ENCODE data around the gene MATN4.

MATN4 gene

DNA sequence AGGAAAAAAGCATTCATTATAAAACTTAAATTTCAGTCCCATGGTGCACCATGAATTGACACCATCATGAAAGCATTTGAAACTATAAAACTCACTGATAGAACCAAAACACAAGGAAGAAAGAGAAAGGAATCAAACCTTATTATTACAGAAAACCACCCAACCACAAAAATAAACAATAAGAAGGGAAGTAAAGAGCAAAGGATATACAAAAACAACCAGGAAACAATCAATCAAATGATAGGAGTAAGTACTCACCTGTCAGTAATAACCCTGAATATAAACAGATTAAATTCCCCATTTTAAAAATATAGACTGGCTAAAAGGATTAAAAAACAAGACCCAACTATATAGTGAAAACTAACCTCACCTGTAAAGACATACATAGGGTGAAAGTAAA, 59.5 kb downstream of the MATN4 start:
- TF ChIP-seq POLR2AphosphoS5 (IDR thresholded peaks at IDR 0.05; ENCODE audit: low read depth) (no peak), GABPA (IDR thresholded peaks at IDR 0.05; ENCODE audit: low read depth) (no peak), SPI1 (IDR thresholded peaks at IDR 0.05; ENCODE audit: borderline replicate concordance, low read depth) (no peak)
- TF ChIP-seq, protein P1, sequence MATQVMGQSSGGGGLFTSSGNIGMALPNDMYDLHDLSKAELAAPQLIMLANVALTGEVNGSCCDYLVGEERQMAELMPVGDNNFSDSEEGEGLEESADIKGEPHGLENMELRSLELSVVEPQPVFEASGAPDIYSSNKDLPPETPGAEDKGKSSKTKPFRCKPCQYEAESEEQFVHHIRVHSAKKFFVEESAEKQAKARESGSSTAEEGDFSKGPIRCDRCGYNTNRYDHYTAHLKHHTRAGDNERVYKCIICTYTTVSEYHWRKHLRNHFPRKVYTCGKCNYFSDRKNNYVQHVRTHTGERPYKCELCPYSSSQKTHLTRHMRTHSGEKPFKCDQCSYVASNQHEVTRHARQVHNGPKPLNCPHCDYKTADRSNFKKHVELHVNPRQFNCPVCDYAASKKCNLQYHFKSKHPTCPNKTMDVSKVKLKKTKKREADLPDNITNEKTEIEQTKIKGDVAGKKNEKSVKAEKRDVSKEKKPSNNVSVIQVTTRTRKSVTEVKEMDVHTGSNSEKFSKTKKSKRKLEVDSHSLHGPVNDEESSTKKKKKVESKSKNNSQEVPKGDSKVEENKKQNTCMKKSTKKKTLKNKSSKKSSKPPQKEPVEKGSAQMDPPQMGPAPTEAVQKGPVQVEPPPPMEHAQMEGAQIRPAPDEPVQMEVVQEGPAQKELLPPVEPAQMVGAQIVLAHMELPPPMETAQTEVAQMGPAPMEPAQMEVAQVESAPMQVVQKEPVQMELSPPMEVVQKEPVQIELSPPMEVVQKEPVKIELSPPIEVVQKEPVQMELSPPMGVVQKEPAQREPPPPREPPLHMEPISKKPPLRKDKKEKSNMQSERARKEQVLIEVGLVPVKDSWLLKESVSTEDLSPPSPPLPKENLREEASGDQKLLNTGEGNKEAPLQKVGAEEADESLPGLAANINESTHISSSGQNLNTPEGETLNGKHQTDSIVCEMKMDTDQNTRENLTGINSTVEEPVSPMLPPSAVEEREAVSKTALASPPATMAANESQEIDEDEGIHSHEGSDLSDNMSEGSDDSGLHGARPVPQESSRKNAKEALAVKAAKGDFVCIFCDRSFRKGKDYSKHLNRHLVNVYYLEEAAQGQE (IDR thresholded peaks at IDR 0.05; ENCODE audit: insufficient replicate concordance, low read depth) = no peak
- TF ChIP-seq, protein P2, sequence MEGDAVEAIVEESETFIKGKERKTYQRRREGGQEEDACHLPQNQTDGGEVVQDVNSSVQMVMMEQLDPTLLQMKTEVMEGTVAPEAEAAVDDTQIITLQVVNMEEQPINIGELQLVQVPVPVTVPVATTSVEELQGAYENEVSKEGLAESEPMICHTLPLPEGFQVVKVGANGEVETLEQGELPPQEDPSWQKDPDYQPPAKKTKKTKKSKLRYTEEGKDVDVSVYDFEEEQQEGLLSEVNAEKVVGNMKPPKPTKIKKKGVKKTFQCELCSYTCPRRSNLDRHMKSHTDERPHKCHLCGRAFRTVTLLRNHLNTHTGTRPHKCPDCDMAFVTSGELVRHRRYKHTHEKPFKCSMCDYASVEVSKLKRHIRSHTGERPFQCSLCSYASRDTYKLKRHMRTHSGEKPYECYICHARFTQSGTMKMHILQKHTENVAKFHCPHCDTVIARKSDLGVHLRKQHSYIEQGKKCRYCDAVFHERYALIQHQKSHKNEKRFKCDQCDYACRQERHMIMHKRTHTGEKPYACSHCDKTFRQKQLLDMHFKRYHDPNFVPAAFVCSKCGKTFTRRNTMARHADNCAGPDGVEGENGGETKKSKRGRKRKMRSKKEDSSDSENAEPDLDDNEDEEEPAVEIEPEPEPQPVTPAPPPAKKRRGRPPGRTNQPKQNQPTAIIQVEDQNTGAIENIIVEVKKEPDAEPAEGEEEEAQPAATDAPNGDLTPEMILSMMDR (IDR thresholded peaks at IDR 0.05; ENCODE audit: insufficient read depth, low read length) = no peak
- Histone ChIP-seq H3K4me3 (replicated peaks; ENCODE audit: insufficient read depth, low read length) (no peak overlapping the region), H3K27ac (replicated peaks) (no peak overlapping the region), H3K27me3 (ENCODE audit: insufficient read depth, poor library complexity, severe bottlenecking) (no peaks in the 10 kb centered on the region)
- DNase-seq (ENCODE audit: low read depth in 1 of 2, low spot score in 1 of 2) = no peak

DNA sequence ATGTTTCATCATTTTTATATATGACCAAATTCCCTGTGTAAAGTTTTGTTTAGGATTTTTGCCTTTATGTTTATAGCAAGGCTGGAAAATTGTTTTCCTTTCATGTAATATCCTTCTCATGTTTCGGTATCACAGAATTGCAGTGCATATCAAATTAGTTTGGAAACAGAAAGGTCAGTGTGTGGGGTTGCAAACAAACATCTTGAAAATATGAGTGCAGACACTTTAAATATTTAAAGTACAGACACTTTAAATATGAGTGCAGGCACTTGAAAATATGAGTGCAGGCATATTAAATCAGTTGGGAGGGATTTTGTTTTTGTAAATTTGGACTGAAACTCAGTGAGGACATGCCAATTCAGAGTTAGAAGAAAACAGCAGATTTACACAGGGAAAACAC, 60.2 kb downstream of the MATN4 start:
- DNase-seq (ENCODE audit: low read depth in 1 of 2, low spot score in 1 of 2) = no peak
- Histone ChIP-seq H3K27me3 (ENCODE audit: insufficient read depth, poor library complexity, severe bottlenecking) (no peaks in the 10 kb centered on the region), H3K27ac (replicated peaks) (no peak overlapping the region), H3K4me3 (replicated peaks; ENCODE audit: insufficient read depth, low read length) (no peak overlapping the region)
- no peak for TF ChIP-seq SPI1 (IDR thresholded peaks at IDR 0.05; ENCODE audit: borderline replicate concordance, low read depth)
- TF ChIP-seq, protein P1 (IDR thresholded peaks at IDR 0.05; ENCODE audit: insufficient replicate concordance, low read depth) = no peak
- TF ChIP-seq POLR2AphosphoS5 (IDR thresholded peaks at IDR 0.05; ENCODE audit: low read depth) = no peak
- TF ChIP-seq GABPA (IDR thresholded peaks at IDR 0.05; ENCODE audit: low read depth) = no peak
- TF ChIP-seq, protein P2 (IDR thresholded peaks at IDR 0.05; ENCODE audit: insufficient read depth, low read length) = no peak

DNA sequence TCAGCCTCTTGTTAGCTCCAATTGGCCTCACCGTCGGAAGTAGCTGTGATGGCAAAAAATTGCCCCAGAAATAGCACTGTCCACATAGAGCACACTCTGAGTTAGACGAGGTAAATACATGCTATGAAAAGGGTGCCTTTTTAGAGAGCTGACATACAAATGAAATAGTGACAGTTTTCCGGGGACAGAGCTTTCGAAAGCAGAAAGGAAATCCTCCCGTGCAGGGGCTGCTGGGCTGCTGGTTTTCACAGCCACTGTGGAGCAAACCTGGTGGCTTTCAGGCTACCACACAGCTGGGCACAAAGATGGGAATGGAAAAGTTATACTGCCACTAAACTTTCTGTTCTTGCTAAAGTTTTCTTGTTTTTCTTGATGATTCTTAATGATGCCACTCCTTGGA, 62.0 kb downstream of the MATN4 start:
- Histone ChIP-seq H3K27ac (replicated peaks) (peak overlapping the region; percentile 61), H3K4me3 (replicated peaks; ENCODE audit: insufficient read depth, low read length) (no peak overlapping the region), H3K27me3 (ENCODE audit: insufficient read depth, poor library complexity, severe bottlenecking) (no peaks in the 10 kb centered on the region)
- peak in 1 of 2 experiments; percentile 64 for DNase-seq (ENCODE audit: low read depth in 1 of 2, low spot score in 1 of 2)
- TF ChIP-seq POLR2AphosphoS5 (IDR thresholded peaks at IDR 0.05; ENCODE audit: low read depth) (no peak), GABPA (IDR thresholded peaks at IDR 0.05; ENCODE audit: low read depth) (no peak), SPI1 (IDR thresholded peaks at IDR 0.05; ENCODE audit: borderline replicate concordance, low read depth) (no peak)
- TF ChIP-seq, protein P2 (IDR thresholded peaks at IDR 0.05; ENCODE audit: insufficient read depth, low read length) = no peak
